OCI-LY7 (cell line): Measurements from ENCODE around the gene SYS1. TPM values are rescaled to one million over a fixed set of nuclear protein-coding genes. Genes with fewer than 3 reads are reported as not detected.

ENCODE experiments used
- BruUV-seq: library from RNA; stranded (reverse); fragments of 400-500 nt; replicated peaks from 2 replicates; lab custom pipeline; 2021; lab: Mats Ljungman, UMichigan
- CTCF ChIA-PET: fragments of 300-600 bp; sonication (Branson Sonifier 250); formaldehyde crosslinking; loops from one replicate; lab custom pipeline; 2022; ENCODE audit warnings: antibody characterized with exemption; ENCODE audit not compliant: unreplicated experiment; lab: Charles Lee
- POLR2A ChIA-PET: fragments of 300-600 bp; sonication (Branson Sonifier 250); formaldehyde crosslinking; loops from one replicate; lab custom pipeline; 2022; ENCODE audit warnings: antibody characterized with exemption; lab: Charles Lee
- DNase-seq: peaks from one replicate; pipeline ENCODE4 v3.0.0-alpha.2; 2015; ENCODE audit warnings: low spot score
- H2AFZ ChIP-seq: fragments of 200-600 bp; sonication (generic), shearing (Covaris generic); 2 replicates; pipeline ENCODE4 v1.6.1; 2014; ENCODE audit warnings: mild to moderate bottlenecking, antibody characterized with exemption, low read length, moderate library complexity
- H3K27ac ChIP-seq: fragments of 200-600 bp; sonication (generic); 2 replicates; pipeline ENCODE4 v1.5.1; 2014; ENCODE audit warnings: mixed run types, low read depth, mild to moderate bottlenecking, moderate library complexity, low read length, inconsistent platforms; ENCODE audit not compliant: poor library complexity, severe bottlenecking
- H3K36me3 ChIP-seq: fragments of 200-600 bp; sonication (generic); 2 replicates; pipeline ENCODE4 v1.6.1; 2014; ENCODE audit warnings: mild to moderate bottlenecking, antibody characterized with exemption, low read length, moderate library complexity, mixed read lengths; ENCODE audit not compliant: insufficient read depth
- H3K4me1 ChIP-seq: fragments of 200-600 bp; sonication (generic); 2 replicates; pipeline ENCODE4 v1.5.1; 2014; ENCODE audit warnings: mild to moderate bottlenecking, low read length; ENCODE audit not compliant: insufficient read depth, poor library complexity, severe bottlenecking
- H3K4me2 ChIP-seq: fragments of 200-600 bp; sonication (generic); 2 replicates; pipeline ENCODE4 v1.6.1; 2014; ENCODE audit warnings: mild to moderate bottlenecking, low read length
- H3K4me3 ChIP-seq: fragments of 200-600 bp; sonication (generic); 2 replicates; pipeline ENCODE4 v1.5.1; 2014; ENCODE audit warnings: mild to moderate bottlenecking, low read depth, low read length; ENCODE audit not compliant: poor library complexity, severe bottlenecking
- H3K79me2 ChIP-seq: fragments of 200-600 bp; sonication (generic); 2 replicates; pipeline ENCODE4 v1.6.1; 2016; ENCODE audit warnings: low read depth, mild to moderate bottlenecking, low read length, moderate library complexity, mixed read lengths; ENCODE audit not compliant: insufficient read depth
- H3K9me2 ChIP-seq: fragments of 200-600 bp; sonication (generic); 2 replicates; pipeline ENCODE4 v1.6.1; 2016; ENCODE audit warnings: mild to moderate bottlenecking, low read length, mixed read lengths; ENCODE audit not compliant: insufficient read depth
- H3K9me3 ChIP-seq: fragments of 200-600 bp; sonication (generic); 2 replicates; pipeline ENCODE4 v1.6.1; 2014; ENCODE audit warnings: mild to moderate bottlenecking, mixed run types, low read length, mixed read lengths
- H4K20me1 ChIP-seq: fragments of 200-600 bp; sonication (generic); 2 replicates; pipeline ENCODE4 v1.6.1; 2014; ENCODE audit warnings: mild to moderate bottlenecking, antibody characterized with exemption, low read length, moderate library complexity, mixed read lengths; ENCODE audit not compliant: insufficient read depth
- CTCF ChIP-seq: fragments of 200-600 bp; sonication (generic); conservative IDR thresholded peaks from 2 replicates; pipeline ENCODE4 v1.5.1; 2014; ENCODE audit warnings: mild to moderate bottlenecking, antibody characterized with exemption, low read length, moderate library complexity, mixed read lengths
- EZH2phosphoT487 ChIP-seq: fragments of 200-600 bp; sonication (generic); IDR thresholded peaks from 2 replicates; pipeline ENCODE4 v1.6.1; 2018; ENCODE audit warnings: low read depth, borderline replicate concordance, mild to moderate bottlenecking, mixed run types, antibody characterized with exemption, low read length, moderate library complexity, mixed read lengths
- intact Hi-C: fragments of 100-400 bp; cut with micrococcal nuclease; formaldehyde crosslinking; loops from one replicate; pipeline ENCODE4 v1.10.0; 2022; ENCODE audit not compliant: unreplicated experiment
- total RNA-seq, 2 experiments: library from RNA; depleted of rRNA in 1 of 2; stranded (reverse); fragments of >200 nt in 1 of 2; shearing (Covaris generic) in 1 of 2; gene quantifications; 2 replicates each; pipeline ENCODE4 v1.2.3, GENCODE V29; 2014 to 2022

SYS1 gene
- total RNA-seq, 2 experiments from 2014 or later: 9.6 to 37.6 TPM

DNA sequence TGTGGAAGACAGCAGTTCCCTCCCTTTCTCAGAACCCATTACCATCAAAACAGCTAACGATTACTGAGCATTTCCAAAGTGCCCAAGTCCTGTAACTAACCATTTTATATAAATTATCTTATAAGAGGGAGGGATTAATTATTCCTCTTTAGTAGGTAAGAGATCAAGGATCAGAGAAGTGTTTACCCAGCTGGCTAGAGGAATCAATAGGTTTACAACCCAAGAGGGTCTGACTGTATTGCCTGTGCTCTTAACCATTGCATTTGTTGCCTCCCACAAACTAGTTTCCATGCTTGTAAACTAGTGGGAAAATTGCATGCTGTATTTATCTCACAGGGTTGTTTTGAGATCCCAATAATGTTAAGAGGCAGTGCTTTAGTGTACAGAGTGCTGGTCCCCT, 41.5 kb downstream of the SYS1 start:
- H3K9me2 ChIP-seq: no peaks in the 10 kb centered on the region
- H3K4me3 ChIP-seq: no peak overlapping the region
- ChIA-PET POLR2A (interaction anchor here (0.7 to 1.9 kb wide), 3 partner anchors 9 to 37 kb away, joined by 3 to 5 read pairs (median 3); no protein-coding TSS in a partner anchor), CTCF (no interaction called here)
- intact Hi-C loops: no loop called here
- no peaks in the 10 kb centered on the region for H3K4me1 ChIP-seq
- H3K79me2 ChIP-seq: no peaks in the 10 kb centered on the region
- no peak for DNase-seq
- H3K27ac ChIP-seq: no peak overlapping the region
- no TSS peak for BruUV-seq
- H3K4me2 ChIP-seq: no peak overlapping the region
- TF ChIP-seq EZH2phosphoT487 (no peak), CTCF (no peak)
- H2AFZ ChIP-seq: no peak overlapping the region
- no peaks in the 10 kb centered on the region; the same call in 1 of the 2 replicates for H3K36me3 ChIP-seq
- no peaks in the 10 kb centered on the region for H4K20me1 ChIP-seq
- peaks cover 24% of the 10 kb centered on the region for H3K9me3 ChIP-seq

GRCh38 chr20:45405571-45406259, 42.8 kb downstream of the SYS1 start:
- TF ChIP-seq EZH2phosphoT487 (no peak), CTCF (no peak)
- Histone ChIP-seq H3K9me3 (peaks cover 13% of the 10 kb centered on the region), H3K4me1 (no peaks in the 10 kb centered on the region), H3K9me2 (no peaks in the 10 kb centered on the region), H3K4me3 (peak overlapping the region; percentile 63), H4K20me1 (no peaks in the 10 kb centered on the region), H3K27ac (no peak overlapping the region), H3K36me3 (no peaks in the 10 kb centered on the region), H2AFZ (peak overlapping the region; percentile 62; the same call in 1 of the 2 replicates), H3K4me2 (peak overlapping the region; percentile 69), H3K79me2 (no peaks in the 10 kb centered on the region)
- intact Hi-C loops: no loop called here
- ChIA-PET CTCF (no interaction called here), POLR2A (no interaction called here)
- no TSS peak for BruUV-seq
- DNase-seq: no peak
